Stimulated activated CD8-positive, alpha-beta memory T cell treated with anti-CD3 and anti-CD28 coated beads, Interleukin-15, amount 100 ng/mL, for 24 hours (primary cell): Measurements from ENCODE around the gene PTPRJ.
"Not testable (repeated sequence)": the region's sequence is repeated elsewhere in the genome, so short reads cannot be mapped to it uniquely, and the experiment has no call there.

Experiments
- DNase-seq: peaks from one replicate; pipeline ENCODE4 v3.0.0-alpha.2; 2020; ENCODE audit warnings: low read depth

Gene PTPRJ

DNA sequence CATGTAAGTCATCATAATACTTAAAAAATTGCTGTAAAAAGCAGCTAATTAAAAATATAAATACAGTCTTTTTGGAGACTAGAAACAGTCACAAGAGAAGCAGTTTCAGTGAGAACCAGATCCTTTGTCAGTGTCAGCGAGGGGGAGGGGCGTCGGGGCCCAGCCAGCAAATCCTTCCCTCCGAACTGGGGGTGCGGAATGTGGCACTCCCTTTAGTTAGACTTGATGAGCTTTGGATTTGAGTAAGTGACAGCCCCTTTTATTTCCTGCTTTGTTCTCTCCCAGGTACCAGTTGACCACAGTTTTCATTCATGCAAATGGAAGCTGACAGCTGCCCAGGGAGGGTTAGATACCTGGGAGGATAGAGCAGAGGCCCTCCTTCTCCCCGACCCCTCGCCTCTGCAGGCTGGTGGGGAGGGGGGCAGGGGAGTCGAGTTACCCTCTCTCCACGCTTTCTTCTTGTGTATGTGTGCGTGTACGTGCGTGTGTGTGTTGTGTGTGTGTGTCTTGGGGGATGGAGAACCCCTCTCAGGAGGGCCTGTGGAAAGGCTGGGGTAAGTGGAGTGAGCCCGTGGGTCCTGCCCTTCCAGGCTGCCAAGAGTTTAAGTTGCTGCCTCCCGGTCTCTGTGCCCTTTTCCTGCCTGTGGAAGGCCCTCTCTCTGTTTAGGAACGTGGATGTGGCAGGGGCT is 38.3 kb downstream of the PTPRJ start:
- no peak for DNase-seq

- DNase-seq, result no peak
Observed at GRCh38 chr11:48019217-48019584, 38.8 kb downstream of the PTPRJ start.

DNA sequence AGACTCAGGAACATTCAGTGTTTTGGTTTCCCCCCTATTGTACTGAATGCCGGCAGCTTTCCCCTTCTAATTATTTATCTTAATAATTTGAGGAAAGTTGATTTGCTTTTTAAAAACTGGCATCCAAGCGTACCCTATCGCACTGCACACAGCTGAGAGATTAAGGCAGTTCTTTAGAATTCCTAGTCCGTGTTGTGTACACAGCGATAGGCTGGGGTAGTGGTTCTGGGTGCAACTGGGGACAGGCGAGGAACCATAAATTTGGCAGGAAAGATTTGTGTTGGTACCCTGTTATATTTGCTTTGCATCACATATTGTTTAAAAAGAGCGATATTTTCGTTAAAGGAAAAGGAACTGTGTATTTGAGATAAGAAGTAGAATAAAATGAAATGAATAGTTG is 39.2 kb downstream of the PTPRJ start:
- no peak for DNase-seq

GRCh38 chr11:48020092-48020755 is 39.9 kb downstream of the PTPRJ start:
- DNase-seq, result no peak

DNA sequence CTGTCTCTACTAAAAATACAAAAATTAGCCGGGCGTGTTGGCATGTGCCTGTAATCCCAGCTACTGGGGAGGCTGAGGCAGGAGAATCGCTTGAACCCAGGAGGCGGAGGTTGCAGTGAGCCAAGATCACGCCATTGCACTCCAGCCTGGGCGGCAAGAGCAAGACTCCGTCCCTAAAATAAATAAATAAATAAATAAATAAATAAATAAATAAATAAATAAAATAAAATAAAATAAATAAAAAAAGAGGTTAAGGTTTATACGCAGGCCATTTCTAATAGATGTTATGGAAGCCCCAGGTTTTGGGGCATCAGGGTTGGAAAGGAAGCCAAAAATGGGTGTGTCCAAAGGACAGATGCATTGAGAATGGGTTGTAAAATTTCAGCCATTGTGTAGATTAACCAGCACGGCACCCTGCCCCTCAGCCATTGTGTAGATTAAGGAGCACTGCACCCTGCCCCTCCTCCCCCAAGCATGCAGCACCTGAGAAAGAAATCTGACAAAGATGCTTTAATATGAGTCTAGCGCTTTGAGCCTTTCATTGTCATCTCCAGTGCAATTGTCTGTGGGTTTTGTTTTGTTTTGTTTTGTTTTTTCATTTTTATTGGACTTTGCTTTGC is 41.0 kb downstream of the PTPRJ start:
- not testable (repeated sequence) for DNase-seq

DNA sequence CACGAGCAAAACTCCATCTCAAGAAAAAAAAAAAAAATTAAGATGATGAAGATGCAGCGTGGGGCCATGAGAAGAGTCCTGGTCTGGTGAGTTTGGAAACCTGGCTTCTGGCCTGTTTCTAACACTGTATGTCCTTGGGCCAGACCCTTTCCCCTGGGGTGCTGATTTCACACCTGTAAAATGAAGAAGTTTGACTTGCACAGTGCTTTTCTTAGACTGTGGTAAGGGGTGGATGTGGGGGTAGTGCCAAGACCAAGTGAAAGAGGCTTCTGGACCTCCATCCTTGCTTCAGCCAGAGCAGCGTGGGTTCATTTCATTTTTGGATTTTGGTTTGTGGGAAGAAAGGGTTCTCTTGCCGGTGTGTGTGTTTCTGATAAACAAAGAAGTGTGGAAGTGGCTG is 42.1 kb downstream of the PTPRJ start:
- no peak for DNase-seq

DNA sequence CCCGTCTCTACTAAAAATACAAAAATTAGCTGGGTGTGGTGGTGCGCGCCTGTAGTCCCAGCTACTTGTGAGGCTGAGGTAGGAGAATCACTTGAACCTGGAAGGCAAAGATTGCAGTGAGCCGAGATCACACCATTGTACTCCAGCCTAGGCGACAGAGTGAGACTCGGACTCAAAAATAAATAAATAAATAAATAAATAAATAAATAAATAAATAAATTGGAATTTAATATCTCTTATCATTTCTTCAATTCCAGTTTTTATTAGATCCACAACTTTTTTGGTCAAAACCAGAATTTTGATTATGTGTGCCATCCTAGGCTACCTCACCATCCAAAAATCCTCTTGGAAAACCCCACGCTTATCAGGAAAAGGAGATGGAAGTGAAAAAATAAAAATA is 43.2 kb downstream of the PTPRJ start:
- DNase-seq, result not testable (repeated sequence)

GRCh38 chr11:48024635-48025071 is 44.3 kb downstream of the PTPRJ start:
- DNase-seq, result no peak

DNA sequence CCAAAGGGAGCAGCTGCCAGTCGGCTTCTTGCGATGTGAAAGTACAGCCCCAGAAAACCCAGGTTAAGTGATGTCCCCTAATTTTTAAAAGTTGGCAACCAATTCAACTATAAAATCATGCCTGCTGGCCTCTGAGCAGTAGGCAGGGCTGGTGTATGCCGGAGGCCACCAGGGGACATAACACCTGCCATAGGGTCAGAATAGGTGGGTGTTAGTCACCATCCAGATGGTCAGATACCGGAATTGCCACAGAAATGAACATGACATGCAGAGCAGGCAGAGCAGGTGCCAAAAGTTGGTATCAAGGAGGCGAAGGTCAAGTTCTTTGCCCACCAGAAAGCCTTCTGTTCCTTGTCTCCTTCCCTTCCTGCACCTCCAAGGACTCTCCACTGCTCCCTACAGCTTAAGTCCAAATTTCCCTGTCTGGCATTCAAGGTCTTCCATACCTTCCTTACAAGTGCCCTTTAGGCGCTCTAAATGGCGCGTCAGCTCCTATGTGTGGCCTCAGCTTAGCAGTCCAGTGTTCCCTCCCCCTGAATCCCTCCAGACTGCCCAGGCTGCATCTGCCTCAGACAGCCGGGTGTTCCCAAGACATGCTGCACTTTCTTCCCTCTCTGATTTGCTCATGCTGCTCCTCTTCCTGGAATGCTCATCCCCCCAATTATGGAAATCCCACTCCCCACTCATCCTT is 45.1 kb downstream of the PTPRJ start:
- no peak for DNase-seq

DNA sequence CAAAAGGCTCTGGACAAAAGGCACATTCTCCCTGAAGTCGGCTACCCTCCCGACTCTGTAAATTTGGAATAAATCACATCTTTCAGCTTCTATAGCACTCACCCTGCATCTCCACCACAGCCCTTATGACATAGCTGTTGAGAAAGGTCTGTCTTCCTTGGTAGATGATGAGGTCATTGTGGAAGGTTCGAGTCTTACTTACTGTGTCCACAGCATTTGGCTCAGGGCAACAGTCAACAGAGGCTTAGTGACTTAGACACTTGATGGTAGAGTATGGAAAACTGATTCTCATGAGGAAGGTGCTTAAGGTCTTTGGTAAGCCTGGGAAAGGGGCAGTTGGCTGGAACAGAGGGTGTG is 45.6 kb downstream of the PTPRJ start:
- no peak for DNase-seq

GRCh38 chr11:48028914-48029680 is 48.7 kb downstream of the PTPRJ start:
- DNase-seq, result no peak

DNA sequence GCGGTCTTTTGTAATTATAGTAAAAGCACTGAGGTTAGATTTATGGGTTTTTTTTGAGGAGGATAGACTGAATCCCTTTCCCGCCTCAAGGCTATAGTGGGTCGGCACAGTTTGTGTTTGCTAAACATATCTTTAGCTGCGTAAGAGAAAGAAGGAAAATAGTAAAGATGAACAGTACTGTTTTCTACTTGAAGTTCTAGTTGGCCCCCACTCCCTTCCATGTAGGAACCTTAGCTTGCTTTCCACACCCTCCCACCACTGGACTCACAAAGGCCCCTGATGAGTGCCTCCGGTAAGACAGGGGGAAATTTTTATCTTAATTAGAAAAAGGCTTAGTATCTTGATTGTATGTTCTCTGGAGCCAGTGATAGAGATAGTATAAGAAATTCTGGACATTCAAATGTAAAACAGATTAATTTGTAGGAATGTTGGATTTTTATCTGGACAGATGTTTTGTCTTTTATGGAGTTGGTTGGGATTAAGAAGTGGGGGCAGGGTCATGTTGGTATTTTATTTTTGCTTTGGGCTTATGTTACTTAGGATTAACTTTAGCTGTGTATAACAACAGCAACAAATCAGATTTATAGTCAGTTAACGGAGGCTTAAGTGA is 49.4 kb downstream of the PTPRJ start:
- DNase-seq, result no peak

DNA sequence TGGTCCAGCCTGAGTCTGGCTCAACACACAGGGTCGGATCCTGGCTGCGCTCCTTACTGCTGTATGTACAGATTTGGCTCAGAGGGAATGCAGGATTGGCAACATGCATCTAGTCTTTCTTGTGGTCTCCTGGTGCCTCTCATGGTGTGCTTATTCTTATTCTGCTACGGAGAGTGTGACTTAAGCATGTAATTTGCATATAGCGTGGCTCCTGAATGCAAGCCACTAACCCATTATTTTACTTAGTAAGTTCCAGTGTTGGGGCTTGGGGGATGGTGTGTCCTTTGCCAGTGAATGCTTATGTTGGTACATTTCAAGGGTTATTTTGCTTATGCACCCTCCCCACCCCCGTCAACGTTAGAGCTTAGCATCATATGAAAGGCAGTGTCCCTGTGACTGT is 51.2 kb downstream of the PTPRJ start:
- no peak for DNase-seq

DNA sequence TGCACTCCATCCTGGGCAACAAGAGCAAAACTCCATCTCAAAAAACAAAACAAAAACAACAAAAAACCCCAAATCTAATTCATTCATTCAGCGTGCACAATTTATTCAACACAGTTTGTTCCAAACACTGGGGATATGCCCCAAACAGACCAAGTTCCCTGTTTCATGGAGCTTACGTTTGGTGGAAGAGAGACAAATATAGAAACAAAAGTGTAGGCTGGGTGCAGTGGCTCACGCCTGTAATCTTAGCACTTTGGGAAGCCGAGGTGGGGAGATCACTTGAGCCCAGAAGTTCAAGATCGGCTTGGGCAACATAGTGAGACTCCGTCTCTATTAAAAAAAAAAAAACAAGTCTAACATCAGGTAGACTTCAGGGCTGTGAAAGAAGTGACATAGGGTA is 52.4 kb downstream of the PTPRJ start:
- no peak for DNase-seq

DNA sequence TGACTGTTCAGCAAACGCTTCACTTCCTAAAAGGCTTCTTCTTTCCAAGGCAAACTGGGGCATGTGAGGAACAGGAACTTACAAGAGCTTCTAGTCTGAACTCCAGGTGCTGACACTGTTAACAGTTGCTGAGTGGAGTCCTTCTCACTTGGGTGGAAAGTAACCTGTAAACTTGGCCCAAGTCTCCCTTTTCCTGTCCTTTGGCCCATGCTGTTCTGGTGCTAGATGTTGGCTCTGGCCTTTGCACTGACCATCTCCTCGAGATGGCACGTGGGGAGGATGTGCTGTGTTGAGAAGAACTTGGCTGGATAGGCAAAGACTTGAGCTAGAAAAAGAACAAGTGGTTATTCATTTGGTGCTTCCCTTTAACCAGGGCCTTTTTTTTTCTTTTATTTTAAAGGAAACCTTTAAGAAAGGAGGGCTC is 53.6 kb downstream of the PTPRJ start:
- no peak for DNase-seq

- no peak for DNase-seq
Observed at GRCh38 chr11:48034926-48035871, 54.8 kb downstream of the PTPRJ start.

DNA sequence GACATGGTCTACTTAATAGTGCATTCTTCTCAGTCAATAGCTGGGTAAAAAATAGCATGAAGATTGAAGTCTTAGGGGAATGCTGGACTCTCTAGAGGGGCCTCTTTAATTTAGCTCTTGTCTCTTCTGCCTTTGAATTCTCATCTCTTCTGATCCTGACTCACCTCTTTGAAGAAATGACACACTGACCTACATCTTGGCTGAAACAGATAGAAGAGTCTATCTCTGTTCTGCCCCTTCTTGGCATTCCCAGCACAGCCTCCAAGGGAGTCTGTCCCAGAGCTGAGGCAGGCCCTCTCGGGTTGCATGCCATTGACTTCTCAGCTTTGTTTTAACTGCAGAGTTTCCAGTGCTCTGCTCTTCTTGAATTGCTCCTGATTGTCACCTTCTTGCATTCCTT is 55.7 kb downstream of the PTPRJ start:
- no peak for DNase-seq

DNA sequence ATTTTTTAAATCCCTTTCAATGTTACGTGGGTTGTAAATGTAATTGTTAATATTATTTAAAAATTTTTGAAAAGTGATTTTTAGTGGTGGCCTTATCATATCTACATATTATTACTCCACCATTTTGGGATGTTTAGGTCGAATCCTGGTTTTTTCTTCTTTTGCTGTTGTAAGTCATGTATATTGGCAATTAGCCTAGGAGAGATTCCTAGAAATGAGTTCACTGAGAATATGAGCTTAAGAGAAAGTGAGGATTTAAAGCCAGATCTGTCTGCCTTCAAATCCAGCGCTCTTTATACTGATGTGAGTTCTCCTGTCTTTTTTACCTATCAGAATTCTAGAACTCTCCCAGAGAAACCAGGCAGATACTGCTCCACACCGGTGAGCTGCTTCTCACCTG is 56.1 kb downstream of the PTPRJ start:
- no peak for DNase-seq

DNA sequence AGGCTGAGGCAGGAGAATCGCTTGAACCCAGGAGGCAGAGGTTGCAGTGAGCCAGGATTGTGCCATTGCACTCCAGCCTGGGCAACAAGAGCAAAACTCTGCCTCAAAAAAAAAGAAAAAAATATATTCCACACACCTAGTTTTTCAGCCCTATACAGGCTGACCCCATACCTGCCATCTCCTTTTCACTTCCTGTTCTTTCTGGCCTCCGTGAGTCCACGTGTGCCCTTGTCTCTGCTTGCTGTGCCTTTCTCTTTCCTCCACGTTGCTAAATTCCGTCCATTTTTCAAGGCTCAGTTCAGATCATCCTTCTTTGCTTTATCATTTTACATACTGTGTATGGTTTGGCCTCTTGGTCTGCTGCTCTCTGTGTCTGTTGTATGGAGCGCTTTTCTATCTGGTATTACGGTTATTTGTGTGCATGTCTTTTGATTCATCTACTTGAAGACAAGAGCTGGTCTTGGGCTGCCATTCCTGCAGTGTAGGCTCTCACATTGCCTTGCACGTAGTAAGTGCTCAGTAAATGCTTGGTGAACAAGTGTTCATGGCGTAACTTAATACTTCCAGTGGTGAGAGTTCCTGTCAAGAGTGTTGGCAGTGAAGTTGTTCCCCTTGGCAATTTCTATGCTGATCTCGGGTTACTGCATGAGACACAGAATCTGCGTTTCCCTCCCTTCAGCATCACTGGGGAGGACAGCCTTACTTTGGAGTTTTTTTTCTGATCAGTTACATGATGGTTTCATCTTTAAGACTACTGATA is 57.5 kb downstream of the PTPRJ start:
- DNase-seq, result no peak
